ENCODE measurements around the gene PIGN. TPM values are rescaled to one million over a fixed set of nuclear protein-coding genes. Genes with fewer than 3 reads are reported as not detected.

The PIGN gene
- polyA plus RNA-seq, 3 donors from 2014 or later: 12.0 to 16.4 (median 13.8) TPM

DNA sequence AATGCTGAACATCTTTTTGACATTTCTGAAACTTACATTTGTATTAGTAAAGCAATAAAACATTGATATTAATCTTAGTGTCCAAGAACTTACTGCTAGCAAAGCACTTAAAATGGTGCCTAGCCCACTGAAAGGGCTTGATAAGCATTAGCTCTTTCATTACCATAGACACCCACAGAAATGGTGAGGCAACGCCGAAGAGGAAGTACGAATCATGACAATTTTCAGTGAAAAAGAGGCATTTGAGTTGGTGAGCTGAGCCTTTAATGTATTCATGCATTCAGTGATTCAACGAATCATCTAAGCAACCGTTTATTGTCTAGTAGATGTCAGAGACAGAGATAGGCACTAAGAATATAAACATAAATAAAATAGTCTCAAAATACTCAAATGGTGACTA is 101.1 kb downstream of the PIGN start:
- Mint-ChIP-seq H3K4me3 (no peak overlapping the region), H3K27me3 (ENCODE audit: low read depth in 3 of 3) (no peaks in the 10 kb centered on the region), H3K27ac (no peak overlapping the region), H3K9me3 (no peaks in the 10 kb centered on the region), H3K36me3 (peaks cover 24 to 30% (median 30%) of the 10 kb centered on the region in 3 donors), H3K4me1 (no peaks in the 10 kb centered on the region)
- no peak for DNase-seq

DNA sequence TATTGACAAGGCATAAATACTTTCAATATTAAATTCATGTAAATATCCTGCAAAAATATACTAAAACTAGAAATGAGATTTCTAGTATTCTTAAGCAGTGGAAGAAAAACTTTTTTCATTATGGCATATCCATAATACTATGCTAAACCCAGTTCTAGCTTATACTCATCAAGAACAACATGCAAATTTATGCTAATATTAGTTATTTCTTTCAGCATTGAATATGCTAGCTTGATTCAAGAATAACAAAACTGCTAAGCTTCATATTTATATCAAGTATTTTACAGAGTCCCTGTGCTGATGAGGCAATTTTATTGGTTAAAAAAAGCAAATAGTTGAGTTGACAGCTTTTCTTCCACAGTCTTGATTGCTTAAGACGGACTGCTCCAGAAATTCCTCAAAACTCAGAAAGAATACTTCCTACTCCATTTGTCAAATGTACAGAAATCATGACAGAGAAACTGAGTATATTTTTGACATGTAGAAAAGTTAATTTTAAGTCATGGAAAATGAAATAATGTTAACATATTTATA is 105.0 kb downstream of the PIGN start:
- Mint-ChIP-seq H3K4me1 (peaks cover 2 to 9% of the 10 kb centered on the region in 2 donors), H3K27me3 (ENCODE audit: low read depth in 3 of 3) (no peaks in the 10 kb centered on the region), H3K9me3 (no peaks in the 10 kb centered on the region), H3K4me3 (no peak overlapping the region), H3K36me3 (peaks cover 19 to 26% (median 22%) of the 10 kb centered on the region in 3 donors), H3K27ac (no peak overlapping the region)
- DNase-seq: no peak

- Mint-ChIP-seq H3K27ac (no peak overlapping the region), H3K4me1 (peaks cover 2 to 9% of the 10 kb centered on the region in 2 donors), H3K27me3 (ENCODE audit: low read depth in 3 of 3) (no peaks in the 10 kb centered on the region), H3K9me3 (no peaks in the 10 kb centered on the region), H3K4me3 (no peak overlapping the region), H3K36me3 (peaks cover 18 to 22% (median 21%) of the 10 kb centered on the region in 3 donors)
- no peak for DNase-seq
These were observed 105.6 kb downstream of the PIGN start for GRCh38 chr18:62081248-62081647.

DNA sequence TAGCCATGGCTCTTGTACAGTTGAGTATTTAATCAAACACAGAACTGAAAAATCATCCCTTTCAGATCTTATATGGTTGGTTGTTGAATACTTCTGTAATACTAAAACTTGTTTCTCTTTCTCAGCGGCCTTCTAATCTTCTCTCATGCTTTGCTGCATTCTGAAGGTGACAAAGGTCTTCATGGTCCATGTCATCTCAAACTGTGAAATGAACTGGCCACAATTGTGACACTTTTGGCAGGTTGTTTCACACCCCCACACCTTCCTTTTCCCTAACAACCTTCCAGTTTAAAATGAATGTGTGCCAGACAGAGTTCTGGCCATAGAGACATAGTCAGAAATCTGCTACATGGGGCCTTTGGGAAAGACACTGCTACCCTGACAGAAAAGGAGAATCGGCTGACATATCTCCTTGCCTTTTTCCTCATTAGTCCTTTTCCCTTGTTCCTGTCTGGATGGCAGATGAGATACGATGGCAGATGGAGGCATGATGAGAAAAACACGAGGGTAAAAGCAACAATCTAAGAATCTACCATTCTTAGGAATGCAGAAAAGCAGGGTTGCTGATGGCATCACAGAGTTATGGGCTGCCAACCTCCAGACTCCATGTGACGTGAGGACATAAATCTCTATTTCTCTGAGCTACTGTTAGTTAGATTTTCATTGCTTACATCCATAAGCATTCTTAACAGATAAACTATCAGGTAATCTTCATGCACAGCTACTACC is 106.5 kb downstream of the PIGN start:
- no peak overlapping the region for H3K4me3 Mint-ChIP-seq
- H3K36me3 Mint-ChIP-seq: peaks cover 13 to 18% (median 13%) of the 10 kb centered on the region in 3 donors
- H3K9me3 Mint-ChIP-seq: no peaks in the 10 kb centered on the region
- peaks cover 2 to 9% of the 10 kb centered on the region in 2 donors for H3K4me1 Mint-ChIP-seq
- DNase-seq: no peak
- H3K27me3 Mint-ChIP-seq (ENCODE audit: low read depth in 3 of 3): peaks cover 0 to 2% (median 0%) of the 10 kb centered on the region in 3 donors
- H3K27ac Mint-ChIP-seq: no peak overlapping the region

DNA sequence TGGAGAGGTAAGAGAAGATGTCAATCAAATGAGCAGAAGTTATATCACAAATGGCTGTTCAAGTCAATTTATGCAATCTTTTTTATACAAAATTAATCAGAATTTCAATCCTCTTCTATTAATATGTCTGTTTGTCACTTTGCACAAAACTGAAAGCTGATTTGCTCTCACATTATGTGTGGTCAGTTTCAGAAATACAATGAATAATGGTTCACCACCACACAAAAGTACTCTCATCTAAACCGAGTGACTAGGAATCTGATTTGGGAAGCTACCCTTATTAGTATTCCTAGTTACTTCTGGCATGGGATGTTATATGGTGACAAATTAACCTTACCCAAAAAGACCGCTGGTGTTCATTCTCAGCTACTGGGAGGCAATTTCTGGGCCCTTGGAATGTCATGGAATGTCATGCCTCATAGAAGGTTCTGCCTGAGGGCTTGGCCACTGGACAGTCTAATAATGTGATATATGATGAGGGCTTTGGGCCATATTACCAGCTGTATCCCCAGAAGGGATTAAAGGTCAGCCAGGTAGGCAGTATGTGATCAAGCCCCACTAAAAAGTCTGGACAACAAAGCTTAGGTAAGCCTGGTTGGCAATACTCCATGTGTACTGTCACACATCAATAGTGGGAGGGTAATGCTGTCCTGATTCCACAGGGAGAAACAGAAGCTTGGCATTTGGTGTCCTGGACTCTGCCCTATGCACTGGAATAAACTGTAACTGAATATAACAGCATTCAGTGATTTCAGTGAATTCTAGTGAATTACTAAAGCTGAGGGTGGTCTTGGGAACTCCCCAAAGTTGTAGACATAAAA is 113.2 kb downstream of the PIGN start:
- Mint-ChIP-seq H3K27ac (no peak overlapping the region), H3K36me3 (peaks cover 11 to 25% (median 19%) of the 10 kb centered on the region in 3 donors), H3K4me1 (no peaks in the 10 kb centered on the region), H3K4me3 (no peak overlapping the region), H3K9me3 (peaks cover 0 to 2% (median 0%) of the 10 kb centered on the region in 6 donors), H3K27me3 (ENCODE audit: low read depth in 3 of 3) (peaks cover 0 to 2% (median 0%) of the 10 kb centered on the region in 3 donors)
- DNase-seq: no peak

DNA sequence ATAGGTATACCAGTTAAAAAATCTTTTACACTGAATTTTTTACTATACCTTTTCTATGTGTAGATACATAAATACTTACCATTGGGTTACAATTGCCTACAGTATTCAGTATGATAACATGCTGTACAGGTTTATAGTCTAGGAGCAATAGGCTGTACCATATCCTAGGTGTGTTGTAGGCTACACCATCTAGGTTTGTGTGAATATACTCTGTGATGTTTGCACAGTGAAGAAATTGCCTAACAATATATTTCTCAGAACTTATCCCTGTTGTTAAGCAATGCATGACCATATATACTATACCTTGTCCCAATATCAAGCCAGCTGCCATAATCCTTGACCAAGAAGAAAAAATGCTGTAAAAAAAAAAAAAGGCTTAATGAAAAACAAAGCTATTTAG is 114.5 kb downstream of the PIGN start:
- Mint-ChIP-seq H3K36me3 (peaks cover 16 to 38% (median 24%) of the 10 kb centered on the region in 3 donors), H3K27ac (no peak overlapping the region), H3K27me3 (ENCODE audit: low read depth in 3 of 3) (peaks cover 0 to 2% (median 0%) of the 10 kb centered on the region in 3 donors), H3K4me3 (no peak overlapping the region), H3K9me3 (peaks cover 0 to 2% (median 0%) of the 10 kb centered on the region in 6 donors), H3K4me1 (no peaks in the 10 kb centered on the region)
- DNase-seq: no peak

GRCh38 chr18:62071071-62071470 is 115.8 kb downstream of the PIGN start:
- peaks cover 24 to 40% (median 25%) of the 10 kb centered on the region in 3 donors for H3K36me3 Mint-ChIP-seq

DNA sequence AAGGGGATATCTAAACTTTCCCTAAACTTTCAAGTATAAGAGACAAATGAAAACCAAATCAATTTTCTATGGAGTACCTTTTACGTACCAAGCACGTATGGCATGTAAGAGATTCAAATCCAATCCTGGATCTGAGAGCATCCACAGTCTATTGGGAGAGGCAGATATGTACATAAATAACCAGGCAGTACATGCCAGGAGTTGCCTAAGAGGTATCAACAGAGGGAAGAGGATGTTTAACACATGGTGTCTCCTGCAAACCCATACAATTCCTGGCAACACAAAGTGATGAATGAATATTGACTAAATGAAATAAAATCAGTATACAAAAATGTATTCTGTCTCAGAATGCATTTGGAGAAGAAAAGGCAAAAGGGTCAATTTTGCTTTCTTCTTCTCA is 116.6 kb downstream of the PIGN start:
- no peak overlapping the region for H3K27ac Mint-ChIP-seq
- H3K27me3 Mint-ChIP-seq (ENCODE audit: low read depth in 3 of 3): no peaks in the 10 kb centered on the region
- H3K9me3 Mint-ChIP-seq: peaks cover 0 to 2% (median 0%) of the 10 kb centered on the region in 6 donors
- H3K36me3 Mint-ChIP-seq: peaks cover 25 to 40% (median 25%) of the 10 kb centered on the region in 3 donors
- DNase-seq: no peak
- no peak overlapping the region for H3K4me3 Mint-ChIP-seq
- H3K4me1 Mint-ChIP-seq: no peaks in the 10 kb centered on the region

More at GRCh38 chr18:62071071-62071470, 115.8 kb downstream of the PIGN start:
- DNase-seq: no peak
- H3K27me3 Mint-ChIP-seq (ENCODE audit: low read depth in 3 of 3): peaks cover 0 to 2% (median 0%) of the 10 kb centered on the region in 3 donors
- peaks cover 0 to 2% (median 0%) of the 10 kb centered on the region in 6 donors for H3K9me3 Mint-ChIP-seq
- H3K4me3 Mint-ChIP-seq: no peak overlapping the region
- H3K27ac Mint-ChIP-seq: peak overlapping the region in 1 of 6 donors; percentile 16
- no peaks in the 10 kb centered on the region for H3K4me1 Mint-ChIP-seq

- H3K36me3 Mint-ChIP-seq: peaks cover 25 to 47% (median 28%) of the 10 kb centered on the region in 3 donors
These were observed 117.3 kb downstream of the PIGN start for GRCh38 chr18:62069556-62069955.

DNA sequence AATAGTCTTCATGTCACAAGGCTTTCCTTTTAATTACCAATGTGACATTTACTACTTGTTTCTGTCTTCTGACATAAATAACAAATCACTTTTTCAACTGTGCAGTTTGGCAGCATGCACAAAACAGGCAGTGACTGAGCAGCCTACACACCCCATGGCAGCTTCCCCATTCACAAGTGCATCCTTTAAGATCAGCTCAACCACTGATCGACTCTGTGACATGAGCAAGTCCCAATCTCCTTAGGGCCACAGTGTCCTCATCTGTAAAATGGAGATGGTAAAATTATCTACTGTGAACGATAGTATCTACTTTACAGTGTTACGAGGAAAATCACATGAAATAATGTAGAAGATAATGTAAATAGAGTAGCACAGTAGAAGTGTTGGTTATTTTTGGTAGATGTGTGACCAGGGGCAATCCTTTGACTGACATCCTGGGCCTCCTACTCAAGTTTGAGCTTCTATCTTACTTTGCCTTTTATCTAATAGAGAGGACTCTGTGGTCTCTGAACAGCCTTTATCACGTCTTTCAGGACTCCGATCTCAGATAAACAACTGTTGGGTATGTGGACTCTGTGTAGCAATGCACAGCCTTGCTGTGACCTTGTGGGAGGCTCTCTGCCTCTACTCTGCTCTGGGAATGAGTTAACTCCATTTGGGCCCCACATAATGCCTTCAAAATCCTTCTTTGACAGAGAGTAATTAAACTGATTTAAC is 120.6 kb downstream of the PIGN start:
- Mint-ChIP-seq H3K27me3 (ENCODE audit: low read depth in 3 of 3) (no peaks in the 10 kb centered on the region), H3K9me3 (no peaks in the 10 kb centered on the region), H3K4me1 (no peaks in the 10 kb centered on the region), H3K36me3 (peaks cover 24 to 48% (median 25%) of the 10 kb centered on the region in 3 donors), H3K27ac (no peak overlapping the region), H3K4me3 (no peak overlapping the region)
- DNase-seq: no peak

More at GRCh38 chr18:62069556-62069955, 117.3 kb downstream of the PIGN start:
- DNase-seq: no peak
- peaks cover 0 to 2% (median 0%) of the 10 kb centered on the region in 6 donors for H3K9me3 Mint-ChIP-seq
- H3K27ac Mint-ChIP-seq: no peak overlapping the region
- no peaks in the 10 kb centered on the region for H3K27me3 Mint-ChIP-seq (ENCODE audit: low read depth in 3 of 3)
- H3K4me1 Mint-ChIP-seq: no peaks in the 10 kb centered on the region
- H3K4me3 Mint-ChIP-seq: no peak overlapping the region

DNA sequence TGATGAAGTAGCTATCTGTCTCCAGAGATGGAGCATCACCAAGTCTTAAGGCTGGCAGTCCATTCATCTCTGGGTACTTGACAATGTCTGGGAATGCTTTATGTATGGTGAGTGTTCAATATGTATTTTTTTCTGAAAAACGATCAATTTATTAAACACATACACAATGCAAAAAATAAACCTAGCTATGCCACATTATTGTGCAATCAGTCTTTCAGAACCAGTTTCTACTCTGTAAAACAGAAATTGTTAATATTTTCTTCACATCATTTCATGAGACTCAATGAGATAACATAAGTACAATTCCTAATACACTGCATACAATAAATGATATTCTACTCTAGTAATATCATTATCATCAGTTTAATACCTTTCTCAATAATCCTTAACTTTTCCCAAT is 122.5 kb downstream of the PIGN start:
- Mint-ChIP-seq H3K36me3 (peaks cover 22 to 44% (median 25%) of the 10 kb centered on the region in 3 donors), H3K9me3 (no peaks in the 10 kb centered on the region)
- DNase-seq: no peak

GRCh38 chr18:62061821-62062478 is 124.9 kb downstream of the PIGN start:
- Mint-ChIP-seq H3K27me3 (ENCODE audit: low read depth in 3 of 3) (peaks cover 0 to 2% (median 0%) of the 10 kb centered on the region in 3 donors), H3K27ac (no peak overlapping the region), H3K4me3 (no peak overlapping the region), H3K4me1 (no peaks in the 10 kb centered on the region), H3K36me3 (peaks cover 16 to 41% (median 23%) of the 10 kb centered on the region in 3 donors), H3K9me3 (no peaks in the 10 kb centered on the region)
- no peak for DNase-seq

More for the DNA sequence above, 122.5 kb downstream of the PIGN start:
- H3K4me3 Mint-ChIP-seq: no peak overlapping the region
- H3K4me1 Mint-ChIP-seq: no peaks in the 10 kb centered on the region
- H3K27ac Mint-ChIP-seq: no peak overlapping the region
- H3K27me3 Mint-ChIP-seq (ENCODE audit: low read depth in 3 of 3): peaks cover 0 to 1% (median 0%) of the 10 kb centered on the region in 3 donors

DNA sequence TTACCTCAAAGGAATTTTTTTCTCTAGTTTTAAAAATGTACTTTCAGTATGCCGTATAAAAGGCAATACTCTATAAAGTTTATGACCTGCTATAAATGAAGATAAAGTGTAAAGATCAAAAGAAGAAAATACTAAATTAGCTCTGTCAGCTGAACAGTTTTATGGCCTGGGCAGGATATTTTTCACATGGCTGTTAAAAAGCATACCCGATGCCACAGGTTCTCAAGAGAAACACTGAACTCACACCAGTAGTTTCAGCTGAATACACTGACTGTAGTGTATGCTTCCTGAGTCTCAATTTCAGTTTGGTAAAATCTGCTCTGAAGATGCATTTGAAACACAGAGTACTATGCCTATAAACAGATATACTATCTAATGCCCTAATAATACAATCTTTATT is 126.0 kb downstream of the PIGN start:
- DNase-seq: no peak
- H3K27ac Mint-ChIP-seq: no peak overlapping the region
- H3K4me1 Mint-ChIP-seq: no peaks in the 10 kb centered on the region
- H3K4me3 Mint-ChIP-seq: no peak overlapping the region
- H3K27me3 Mint-ChIP-seq (ENCODE audit: low read depth in 3 of 3): peaks cover 0 to 2% (median 0%) of the 10 kb centered on the region in 3 donors
- H3K9me3 Mint-ChIP-seq: no peaks in the 10 kb centered on the region
- peaks cover 15 to 44% (median 28%) of the 10 kb centered on the region in 3 donors for H3K36me3 Mint-ChIP-seq

Data from immature natural killer cell (primary cell).